Dermis blood vessel endothelial cell (primary cell): ENCODE results near the gene CNOT3. TPM values are rescaled to one million over a fixed set of nuclear protein-coding genes. Genes with fewer than 3 reads are reported as not detected.
"Not testable (repeated sequence)": the region's sequence is repeated elsewhere in the genome, so short reads cannot be mapped to it uniquely, and the experiment has no call there.

ENCODE experiments used
- DNase-seq: peaks from one replicate; pipeline ENCODE4 v3.0.0; 2010
- total RNA-seq: library from RNA; depleted of rRNA; stranded (reverse); fragments of >200 nt; gene quantifications from 2 replicates; pipeline ENCODE4 v1.2.3, GENCODE V29; 2014

CNOT3 gene
- total RNA-seq, 1 donor from 2014 or later, result 13.3 TPM

DNA sequence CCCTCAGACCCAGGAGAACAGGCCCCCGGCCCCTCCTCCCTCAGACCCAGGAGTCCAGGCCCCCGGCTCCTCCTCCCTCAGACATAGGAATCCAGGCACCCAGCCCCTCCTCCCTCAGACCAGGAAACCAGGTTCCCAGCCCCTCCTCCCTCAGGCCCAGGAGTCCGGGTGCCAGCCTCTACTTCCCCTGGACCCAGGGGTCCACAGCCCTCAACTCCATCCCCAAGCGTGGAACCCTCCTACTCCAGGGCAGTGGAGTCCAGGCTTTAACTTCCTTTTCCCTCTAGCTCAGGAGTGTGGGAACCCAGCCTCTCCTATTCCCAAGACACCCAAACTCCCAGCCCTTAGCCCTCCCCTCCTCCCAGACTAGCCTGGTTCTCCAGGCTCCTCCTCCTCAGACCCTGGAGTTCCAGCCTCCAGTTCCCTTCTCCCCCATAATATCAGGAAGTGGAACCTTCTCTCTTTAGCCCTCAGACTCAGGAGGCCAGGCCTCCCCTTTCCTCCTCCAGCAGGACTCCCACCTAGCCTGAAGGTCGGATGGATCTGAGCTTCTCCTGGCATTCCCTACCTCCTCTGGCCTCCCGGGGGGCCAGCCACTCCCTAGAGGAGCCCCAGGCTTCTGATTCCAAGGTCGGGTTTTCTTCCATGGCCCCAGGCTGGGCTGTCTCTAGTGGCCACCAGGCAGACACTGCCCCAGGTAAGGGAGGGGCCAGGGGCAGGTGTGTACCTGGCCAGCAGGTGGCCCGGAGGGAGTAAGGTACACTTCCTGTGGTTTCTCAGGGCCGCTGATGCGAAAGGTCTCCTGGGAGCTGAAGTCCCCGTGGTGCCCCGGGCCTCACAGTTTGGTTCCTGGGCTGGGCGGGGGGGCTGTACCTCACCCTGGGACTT lies 35.2 kb downstream of the CNOT3 start, which contains the start of gene TMC4:
TSS of gene TMC4 (minus strand) at position 690 of the 888 bp plus-strand sequence. CDS start at position 647, 43 bp downstream.
- DNase-seq, result no peak

DNA sequence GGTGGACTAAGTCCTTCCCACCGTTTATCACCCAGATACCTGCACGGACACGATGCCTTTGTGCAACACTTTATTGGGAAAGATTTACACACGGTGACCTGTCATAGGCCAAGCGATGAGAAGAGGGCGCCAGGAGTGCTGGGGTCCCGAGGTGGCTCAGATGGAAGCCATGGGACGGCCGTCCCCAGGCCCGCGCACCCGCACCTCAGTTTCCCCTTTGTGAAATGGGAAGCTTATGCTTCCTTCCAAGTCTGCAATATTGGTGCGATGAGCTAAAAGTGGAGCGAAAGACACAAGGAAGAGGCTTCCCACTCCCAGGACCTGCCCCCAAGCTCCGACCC lies 35.8 kb downstream of the CNOT3 start:
- DNase-seq, result no peak

DNA sequence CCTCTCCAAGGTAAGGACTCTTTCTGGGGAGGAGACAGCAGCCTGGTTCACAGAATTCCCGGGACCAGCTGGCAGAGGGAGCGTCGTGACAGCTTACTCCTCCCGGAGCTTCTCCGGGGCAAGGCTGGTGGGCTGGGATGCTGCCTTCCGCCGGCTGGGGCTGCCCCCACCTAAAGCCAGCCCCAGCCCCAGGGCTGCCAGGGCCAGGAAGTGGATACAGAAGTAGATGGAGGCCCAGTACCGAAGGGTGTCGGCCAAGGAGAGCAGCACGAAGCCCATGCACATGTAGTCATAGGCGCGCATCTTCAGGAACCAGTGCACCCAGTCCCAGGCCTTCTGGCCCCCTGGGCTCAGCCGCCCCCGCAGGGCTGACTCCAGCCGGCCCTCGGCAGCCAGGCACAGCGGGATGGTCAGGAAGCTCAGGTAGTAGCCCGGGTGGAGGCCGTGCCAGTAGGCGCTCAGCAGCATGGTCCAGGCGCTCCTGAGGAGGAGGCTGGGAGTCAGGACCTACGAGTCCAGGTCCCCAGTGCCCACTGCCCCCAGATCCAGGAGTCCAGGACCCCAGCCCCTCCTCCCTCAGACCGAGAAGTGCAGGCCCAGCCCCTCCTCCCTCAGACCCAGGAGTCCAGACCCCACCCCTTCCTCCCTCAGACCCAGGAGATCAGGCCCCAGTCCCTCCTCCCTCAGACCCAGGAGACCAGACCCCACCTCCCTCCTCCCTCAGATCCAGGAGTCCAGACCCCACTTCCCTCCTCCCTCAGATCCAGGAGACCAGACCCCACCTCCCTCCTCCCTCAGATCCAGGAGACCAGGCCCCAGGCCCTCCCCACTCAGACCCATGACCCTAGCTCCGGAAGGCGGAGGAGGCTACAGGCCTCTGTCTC lies 36.6 kb downstream of the CNOT3 start:
- DNase-seq, result no peak

DNA sequence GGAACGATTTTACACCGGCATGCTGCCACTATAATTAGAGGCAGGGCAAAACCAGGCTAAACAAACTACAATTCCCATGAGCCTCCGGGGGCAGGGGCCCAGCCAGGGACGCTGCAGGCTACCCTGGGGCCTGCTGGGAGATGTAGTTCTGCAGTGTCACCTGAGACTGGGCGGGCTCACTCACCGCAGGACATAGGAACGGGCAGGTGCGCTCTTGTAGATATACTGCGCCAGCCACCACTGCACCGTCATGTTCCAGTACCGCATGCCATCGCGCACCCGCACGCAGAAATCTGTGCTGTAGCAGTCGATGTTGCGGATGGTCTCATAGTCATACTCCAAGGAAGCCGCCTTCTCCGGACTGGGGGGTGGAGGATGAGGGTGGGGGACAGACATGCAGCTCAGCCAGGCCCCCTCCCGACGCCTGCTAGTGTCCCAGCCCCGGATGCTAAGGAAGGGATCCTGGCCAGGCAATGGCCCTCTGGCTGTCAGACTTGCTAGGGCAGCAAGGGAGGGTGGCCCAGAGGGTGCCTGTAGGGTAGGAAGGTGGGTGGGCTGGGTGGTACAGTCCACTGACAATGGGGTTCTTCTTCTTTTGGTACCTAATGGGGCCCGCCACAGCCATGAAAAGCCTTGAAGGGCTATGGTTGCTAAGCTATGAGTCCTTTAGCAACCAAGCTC lies 41.2 kb downstream of the CNOT3 start:
- DNase-seq, result no peak

DNA sequence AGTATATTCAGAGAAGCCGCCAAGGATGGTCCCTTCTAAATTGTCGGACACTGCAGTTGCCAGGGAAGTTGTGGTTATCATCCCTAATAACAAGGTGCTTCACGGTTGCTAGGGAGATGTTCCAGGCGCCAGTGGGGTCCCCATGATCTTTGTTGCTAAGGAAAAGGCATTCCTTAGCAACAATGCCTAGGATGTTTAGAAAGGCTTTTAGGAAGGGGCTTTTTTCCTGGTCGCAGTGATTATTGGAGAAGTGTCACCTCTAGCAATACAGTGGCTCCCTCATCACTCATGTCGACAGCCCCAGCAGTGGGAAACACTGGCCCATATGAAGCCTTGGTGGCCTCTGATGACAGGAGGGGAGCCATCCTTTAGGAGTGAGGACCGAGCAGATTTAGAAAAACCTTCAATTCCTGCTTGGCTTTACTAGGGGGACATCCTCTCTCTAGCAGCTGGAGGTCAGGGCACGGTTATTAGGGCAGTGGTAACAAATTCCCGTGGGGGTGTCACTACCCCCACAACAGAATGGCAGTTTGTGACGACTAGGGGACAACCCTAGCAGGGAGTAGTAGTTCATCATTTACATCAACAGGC lies 41.8 kb downstream of the CNOT3 start:
- DNase-seq, result no peak

DNA sequence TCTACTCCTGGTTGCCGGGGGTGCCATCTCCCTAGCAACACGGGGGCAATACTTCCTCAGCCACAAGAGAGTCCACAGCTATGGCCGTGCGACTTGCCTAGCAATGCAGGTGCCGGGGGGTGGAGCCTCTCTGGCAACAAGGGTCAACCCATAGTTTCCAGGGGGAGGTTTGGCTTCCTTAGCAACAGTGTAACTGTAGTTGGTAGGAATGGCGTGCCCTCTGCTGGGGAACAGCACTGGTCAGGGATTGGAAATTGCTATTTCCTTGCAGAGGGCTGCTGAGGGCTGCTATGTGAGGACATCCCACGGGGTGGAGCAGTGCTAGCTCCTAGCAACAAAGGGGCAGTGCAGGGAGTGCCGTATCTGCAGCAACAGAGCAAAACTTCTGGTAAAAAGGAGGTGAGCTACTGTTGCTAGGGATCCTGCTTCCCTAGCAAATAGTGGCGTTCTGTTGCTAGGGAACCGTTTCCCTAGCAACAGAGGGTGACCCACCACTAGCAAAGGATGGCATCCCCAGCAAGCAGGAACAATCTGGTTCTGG lies 42.4 kb downstream of the CNOT3 start:
- peak; percentile 87 for DNase-seq

DNA sequence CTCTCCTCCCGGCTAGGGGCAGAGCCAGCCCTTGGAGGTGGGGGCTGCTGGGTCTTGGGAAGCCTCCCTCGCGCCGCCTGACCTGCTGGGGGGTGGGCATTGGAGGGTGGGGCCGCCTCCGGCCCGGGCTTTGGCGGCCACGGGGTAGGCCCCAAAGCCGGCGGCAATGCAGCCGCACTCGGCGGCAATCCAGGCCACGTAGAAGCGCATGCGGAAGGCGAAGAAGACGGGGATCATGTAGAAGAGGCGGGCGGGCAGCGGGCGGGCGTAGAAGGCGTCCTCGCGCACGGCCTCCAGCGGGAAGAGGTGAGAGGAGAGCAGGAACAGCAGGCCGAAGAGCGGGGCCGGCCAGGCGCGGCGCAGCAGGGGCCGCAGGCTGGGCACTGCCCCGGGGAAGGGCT lies 43.1 kb downstream of the CNOT3 start:
- DNase-seq, result no peak

DNA sequence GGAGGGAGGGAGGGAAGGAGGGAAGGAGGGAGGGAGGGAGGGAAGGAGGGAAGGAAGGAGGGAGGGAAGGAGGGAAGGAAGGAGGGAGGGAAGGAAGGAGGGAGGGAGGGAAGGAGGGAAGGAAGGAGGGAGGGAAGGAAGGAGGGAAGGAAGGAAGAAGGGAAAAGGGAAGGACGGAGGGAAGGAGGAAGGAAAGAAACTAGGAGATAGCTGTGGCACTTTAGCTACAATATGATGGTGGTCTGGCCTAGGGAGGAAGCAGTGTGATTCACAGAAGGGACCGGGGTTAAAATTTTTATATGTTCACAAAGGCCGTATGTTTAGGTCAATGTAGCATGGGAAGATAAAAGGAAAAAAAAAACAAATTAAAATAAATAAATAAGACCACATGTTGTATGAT lies 44.3 kb downstream of the CNOT3 start:
- DNase-seq, result not testable (repeated sequence)

DNA sequence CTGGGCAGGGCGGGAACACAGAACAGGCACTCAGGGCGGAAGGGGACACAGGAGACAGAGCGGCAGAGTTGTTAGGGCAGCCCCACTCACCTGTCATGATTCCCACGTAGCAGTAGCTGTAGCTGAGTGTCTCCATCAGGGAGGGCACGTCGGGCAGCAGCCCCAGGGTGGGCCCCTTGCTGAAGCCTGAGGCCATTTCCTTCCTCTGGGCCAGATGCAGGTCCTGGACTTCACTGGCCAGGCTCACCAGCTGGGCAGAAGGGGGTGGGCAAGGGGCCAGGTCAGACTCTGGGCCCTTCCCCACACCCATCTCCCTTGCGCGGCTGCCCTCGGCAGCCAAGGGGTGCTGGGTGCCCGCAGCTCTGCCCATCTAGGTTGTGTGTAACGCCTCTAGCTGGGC lies 45.9 kb downstream of the CNOT3 start:
- DNase-seq, result peak; percentile 54

DNA sequence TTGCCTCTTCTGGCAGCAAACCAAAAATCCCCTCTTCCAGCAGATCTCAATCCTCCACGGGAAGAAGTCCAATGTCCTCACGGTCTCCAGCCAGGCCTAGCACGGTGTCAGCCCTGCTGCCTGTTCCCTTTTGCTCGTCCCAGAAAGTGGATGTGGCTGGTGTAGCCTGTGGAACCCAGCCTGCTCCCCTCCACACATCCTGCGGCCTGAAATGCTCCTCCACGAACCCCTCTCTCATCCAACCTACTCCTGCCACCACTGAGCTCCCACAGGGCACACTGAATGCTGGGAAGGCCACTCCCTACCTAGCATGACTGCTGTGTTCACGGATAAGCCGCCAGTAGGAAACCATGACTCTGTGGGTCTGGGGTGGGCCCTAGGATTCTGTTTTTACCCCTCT lies 48.8 kb downstream of the CNOT3 start:
- no peak for DNase-seq

DNA sequence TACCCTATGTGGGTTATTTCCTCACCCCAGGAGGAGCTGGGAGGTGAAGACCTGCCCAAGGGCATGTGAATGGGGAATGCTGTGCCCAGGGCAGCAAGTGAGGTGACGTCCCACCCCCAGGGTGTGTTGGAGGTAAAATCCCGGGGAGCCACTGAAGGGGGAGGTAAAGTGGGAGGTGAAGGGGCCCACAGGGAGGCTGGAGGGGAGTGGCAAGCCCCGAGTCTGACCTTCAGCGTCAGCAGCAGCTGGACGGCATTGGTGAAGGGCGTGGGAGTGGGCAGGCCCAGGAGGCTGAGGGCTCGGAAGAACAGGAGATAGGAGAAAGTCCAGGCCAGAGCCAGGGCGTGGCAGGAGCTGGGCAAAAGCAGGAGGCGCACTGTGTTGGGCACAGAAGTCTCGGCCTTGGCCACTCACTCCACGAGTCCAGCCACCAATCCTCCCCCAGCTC lies 49.4 kb downstream of the CNOT3 start:
- DNase-seq, result no peak

DNA sequence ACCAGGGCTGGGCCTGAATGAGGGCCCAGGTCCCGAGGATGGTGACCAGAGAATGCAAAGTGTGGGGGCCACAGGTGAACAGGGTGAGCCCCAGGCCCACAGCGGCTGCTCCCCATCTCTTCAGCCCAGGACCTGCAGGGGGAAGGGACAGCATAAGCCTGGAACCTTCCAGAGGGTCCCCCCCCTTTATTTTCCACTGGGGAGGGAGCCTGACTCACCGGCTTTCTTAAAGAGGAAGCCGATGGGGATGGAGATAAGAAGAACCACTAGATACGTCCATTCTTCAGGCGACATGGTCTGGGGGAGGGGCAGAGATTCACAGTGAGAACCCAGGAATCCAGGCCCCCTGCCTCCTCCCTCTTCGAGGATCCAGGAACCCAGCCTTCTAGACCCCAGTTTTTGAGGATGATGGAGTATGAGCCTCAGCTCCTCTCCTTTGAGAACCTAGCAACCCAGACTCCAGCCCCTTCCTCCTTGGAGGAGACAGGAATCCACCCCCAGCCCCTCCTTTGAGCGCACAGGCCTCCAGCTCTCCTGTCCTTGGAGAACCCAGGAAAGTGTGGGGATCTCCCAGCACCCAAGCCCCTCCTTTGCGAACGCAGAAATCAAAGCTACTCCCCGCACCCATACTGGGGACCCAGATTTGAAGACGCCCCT lies 50.8 kb downstream of the CNOT3 start:
- DNase-seq, result peak; percentile 91

DNA sequence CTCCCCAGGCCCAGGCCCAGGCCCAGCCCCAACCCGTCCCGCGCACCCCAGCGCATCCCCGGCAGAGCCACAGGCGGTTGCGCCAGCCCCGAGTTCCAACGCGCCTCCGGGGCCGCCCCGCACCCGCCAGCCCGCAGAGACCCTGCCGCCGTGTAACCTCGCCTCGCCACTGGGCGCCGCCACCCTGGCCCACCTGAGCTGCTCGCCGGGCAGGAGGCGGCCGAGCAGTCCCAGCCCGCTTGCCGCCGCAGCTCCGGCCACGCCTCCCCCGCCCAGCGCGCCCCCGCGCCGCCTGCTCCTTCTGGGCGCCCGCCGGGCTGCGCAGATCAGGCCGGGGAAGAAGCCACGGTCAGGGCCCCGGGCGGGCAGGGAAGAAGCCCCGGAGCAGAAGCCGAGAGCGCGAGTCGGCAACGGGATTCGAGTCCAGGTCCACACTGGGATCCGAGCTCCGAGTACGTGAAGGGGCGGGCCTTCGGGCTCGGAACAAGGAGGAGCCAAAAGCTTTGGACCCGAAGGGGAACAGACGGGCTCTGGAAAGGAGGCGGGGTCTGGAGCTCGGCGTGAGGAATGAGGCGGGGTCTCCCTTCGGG lies 51.7 kb downstream of the CNOT3 start, which contains the start of gene MBOAT7:
TSS of gene MBOAT7 (minus strand) at position 436 of the 590 bp plus-strand sequence. CDS start 1,072 bp downstream, outside the sequence.
- DNase-seq, result no peak

DNA sequence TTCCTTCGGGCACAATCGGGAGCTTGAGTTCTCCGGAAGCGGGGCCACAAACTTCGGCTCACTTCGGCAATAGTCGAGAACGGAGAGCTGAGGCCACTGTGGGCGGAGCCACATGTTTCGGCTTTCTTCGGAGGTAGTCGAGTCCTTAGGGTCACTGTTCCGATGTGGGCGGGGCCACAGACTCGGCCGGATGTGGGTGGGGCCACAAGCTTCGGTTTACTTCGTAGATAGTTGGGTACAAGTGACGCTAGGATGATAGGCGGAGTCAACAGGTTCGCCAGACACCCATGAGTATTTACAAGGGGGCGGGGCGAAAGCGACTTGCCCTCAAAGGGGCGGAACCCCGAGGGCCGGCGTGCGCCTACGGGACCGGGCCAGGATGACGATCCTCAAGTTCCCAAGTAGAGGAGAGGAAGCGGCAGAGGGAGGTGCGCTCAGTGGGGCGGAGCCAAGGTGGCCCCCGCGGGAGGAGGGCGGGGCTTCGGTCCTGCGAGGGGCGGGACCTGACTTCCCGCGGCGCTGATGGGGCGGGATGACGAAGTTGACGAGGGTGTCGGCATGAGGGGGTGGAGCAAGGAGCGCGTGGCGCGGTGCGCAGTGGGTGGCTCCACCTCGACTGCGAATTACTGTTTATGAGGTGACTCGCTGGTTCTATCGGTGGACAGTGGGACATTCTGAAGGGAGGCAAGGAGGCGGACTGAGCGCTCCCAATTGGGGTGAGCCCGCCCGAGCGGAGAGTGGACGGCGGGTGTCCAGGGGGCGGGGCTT lies 52.4 kb downstream of the CNOT3 start:
- DNase-seq, result peak; percentile 100

DNA sequence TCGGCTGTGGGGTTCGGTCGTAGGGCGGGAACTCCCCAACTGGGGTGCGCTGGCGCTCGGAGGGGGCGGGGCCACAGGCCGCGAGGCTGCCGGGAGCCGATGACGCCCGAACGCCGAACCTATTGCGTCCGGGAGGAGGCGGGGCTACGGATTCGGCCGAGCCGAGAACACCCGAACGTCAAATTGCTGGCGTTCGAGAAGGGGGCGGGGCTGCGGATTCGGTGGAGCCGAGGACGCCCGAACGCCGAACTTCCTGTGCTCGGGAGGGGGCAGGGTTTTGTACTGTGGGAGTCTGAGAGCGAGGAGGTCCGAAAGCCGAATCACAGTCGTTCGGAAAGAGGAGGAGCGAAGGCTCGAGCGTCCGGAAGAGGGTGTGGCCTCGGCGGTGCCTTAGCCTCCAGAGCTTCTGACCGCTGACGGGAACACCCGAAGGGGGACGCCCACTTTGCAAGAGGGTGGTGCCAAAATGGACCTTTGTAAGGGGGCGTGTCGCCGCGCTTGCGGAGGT lies 53.0 kb downstream of the CNOT3 start:
- peak; percentile 100 for DNase-seq

DNA sequence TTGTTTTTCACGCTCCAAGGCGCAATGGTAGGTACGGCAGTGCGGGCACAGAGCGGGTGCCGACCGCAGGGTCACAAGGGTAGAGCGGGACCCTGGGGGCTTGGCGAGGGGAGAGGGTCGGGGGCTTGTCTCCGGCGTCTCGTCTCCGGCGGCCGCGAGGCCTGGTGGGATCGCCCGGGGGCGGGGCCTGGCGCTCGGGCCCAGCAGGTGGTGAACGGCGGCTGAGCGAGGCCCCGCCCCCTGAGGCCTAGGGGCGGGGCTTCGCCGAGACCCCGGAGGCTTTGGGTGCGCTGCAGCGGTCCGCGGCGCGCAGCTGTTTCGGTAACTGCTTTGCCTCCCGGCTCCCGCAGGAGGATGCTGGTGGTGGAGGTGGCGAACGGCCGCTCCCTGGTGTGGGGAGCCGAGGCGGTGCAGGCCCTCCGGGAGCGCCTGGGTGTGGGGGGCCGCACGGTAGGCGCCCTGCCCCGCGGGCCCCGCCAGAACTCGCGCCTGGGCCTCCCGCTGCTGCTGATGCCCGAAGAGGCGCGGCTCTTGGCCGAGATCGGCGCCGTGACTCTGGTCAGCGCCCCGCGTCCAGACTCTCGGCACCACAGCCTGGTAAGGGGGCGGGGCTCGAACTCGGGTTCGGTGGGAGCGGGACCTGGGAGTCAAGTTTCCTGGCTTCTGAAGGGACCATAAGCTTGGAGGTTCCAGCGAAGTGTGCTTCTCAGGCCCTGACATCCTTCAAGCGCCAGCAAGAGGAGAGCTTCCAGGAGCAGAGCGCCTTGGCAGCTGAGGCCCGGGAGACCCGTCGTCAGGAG lies 53.6 kb downstream of the CNOT3 start, which contains the start of gene TSEN34:
TSS of gene TSEN34 (plus strand) at position 298 of the 800 bp plus-strand sequence. CDS start at position 355, 57 bp downstream.
- peak; percentile 86 for DNase-seq

DNA sequence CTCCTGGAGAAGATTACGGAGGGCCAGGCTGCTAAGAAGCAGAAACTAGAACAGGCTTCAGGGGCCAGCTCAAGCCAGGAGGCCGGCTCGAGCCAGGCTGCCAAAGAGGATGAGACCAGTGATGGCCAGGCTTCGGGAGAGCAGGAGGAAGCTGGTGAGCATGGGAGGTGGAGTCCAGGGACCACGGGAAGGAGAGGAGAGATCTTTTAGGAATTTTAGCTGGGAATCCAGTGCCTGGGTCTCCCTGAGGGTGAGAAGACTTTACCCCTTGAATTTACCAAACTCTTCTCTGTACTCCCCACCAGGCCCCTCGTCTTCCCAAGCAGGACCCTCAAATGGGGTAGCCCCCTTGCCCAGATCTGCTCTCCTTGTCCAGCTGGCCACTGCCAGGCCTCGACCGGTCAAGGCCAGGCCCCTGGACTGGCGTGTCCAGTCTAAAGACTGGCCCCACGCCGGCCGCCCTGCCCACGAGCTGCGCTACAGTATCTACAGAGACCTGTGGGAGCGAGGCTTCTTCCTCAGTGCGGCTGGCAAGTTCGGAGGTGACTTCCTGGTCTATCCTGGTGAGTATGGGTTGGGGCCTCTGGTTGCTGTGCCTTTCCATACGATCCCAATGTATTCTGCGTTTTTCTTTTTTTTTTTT lies 54.4 kb downstream of the CNOT3 start:
- no peak for DNase-seq

DNA sequence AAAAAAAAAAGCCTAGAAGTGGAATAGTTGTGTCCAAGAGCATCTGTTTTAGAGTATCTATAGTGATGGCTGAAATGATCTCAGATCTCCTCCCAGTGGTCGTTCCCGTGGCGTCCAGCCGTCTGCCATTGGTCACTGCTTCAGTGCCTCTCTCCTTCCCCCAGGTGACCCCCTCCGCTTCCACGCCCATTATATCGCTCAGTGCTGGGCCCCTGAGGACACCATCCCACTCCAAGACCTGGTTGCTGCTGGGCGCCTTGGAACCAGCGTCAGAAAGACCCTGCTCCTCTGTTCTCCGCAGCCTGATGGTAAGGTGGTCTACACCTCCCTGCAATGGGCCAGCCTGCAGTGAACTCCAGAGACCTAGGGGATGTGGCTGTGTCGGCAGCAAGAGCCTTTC lies 55.4 kb downstream of the CNOT3 start:
- no peak for DNase-seq
